Parathyroid adenoma (tissue), 2 donors: ENCODE measurements around the gene OR51E2.

Experiments
- H2AFZ ChIP-seq: fragments of 300-600 bp; sonication (generic); one replicate; pipeline ENCODE4 v1.7.0; 2017; ENCODE audit warnings: antibody characterized with exemption, mild to moderate bottlenecking
- H3K27ac ChIP-seq: fragments of 300-600 bp; sonication (generic); one replicate; pipeline ENCODE4 v1.7.0; 2017
- H3K27me3 ChIP-seq: fragments of 300-600 bp; sonication (generic); one replicate; pipeline ENCODE4 v1.7.0; 2017; ENCODE audit warnings: low read length; ENCODE audit not compliant: control insufficient read depth, insufficient read depth
- H3K36me3 ChIP-seq: fragments of 300-600 bp; sonication (generic); one replicate; pipeline ENCODE4 v1.7.0; 2017; ENCODE audit warnings: low read length; ENCODE audit not compliant: control insufficient read depth, insufficient read depth
- H3K4me1 ChIP-seq: fragments of 300-600 bp; sonication (generic); one replicate; pipeline ENCODE4 v1.7.0; 2017; ENCODE audit warnings: control low read depth
- H3K4me2 ChIP-seq: fragments of 300-600 bp; sonication (generic); one replicate; pipeline ENCODE4 v1.7.0; 2017; ENCODE audit warnings: low read length
- H3K4me3 ChIP-seq: fragments of 300-600 bp; sonication (generic); one replicate; pipeline ENCODE4 v1.7.0; 2017; ENCODE audit warnings: low read depth, low read length
- H3K79me2 ChIP-seq: fragments of 300-600 bp; sonication (generic); one replicate; pipeline ENCODE4 v1.7.0; 2017; ENCODE audit warnings: control low read depth
- H3K9ac ChIP-seq: fragments of 300-600 bp; sonication (generic); one replicate; pipeline ENCODE4 v1.7.0; 2017; ENCODE audit warnings: mild to moderate bottlenecking
- H3K9me3 ChIP-seq: fragments of 300-600 bp; sonication (generic); one replicate; pipeline ENCODE4 v1.7.0; 2017; ENCODE audit warnings: low read length; ENCODE audit not compliant: control insufficient read depth
- CTCF ChIP-seq: fragments of 300-600 bp; sonication (generic); IDR thresholded peaks from one replicate; pipeline ENCODE4 v1.7.0; 2017; ENCODE audit warnings: antibody characterized with exemption, mild to moderate bottlenecking
- donor health status: primary hyperparathyroidism.

Gene OR51E2

DNA sequence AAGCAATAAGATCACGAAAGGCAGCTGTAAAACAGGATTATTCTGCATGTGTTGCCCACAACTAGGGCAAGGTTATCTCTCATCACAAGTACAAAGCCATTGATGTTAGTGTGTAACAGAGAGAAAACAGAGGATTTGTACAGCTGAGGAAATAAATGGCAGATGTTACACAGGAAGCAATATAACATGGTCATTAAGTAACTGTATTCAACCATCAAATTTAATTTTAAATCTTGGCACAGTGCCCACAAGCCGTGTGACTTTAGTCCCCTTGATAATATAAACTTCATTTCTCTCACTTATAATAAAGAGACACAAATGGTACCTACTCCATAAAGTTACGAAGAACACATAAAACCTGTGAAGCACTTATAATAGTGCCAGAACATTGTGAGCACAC is 17.3 kb downstream of the OR51E2 start:
- Histone ChIP-seq H3K27me3 (no peaks in the 10 kb centered on the region), H3K79me2 (no peaks in the 10 kb centered on the region), H3K9ac (no peak overlapping the region), H3K4me2 (no peak overlapping the region), H2AFZ (no peak overlapping the region), H3K4me1 (no peaks in the 10 kb centered on the region), H3K4me3 (no peak overlapping the region), H3K27ac (no peak overlapping the region), H3K36me3 (no peaks in the 10 kb centered on the region), H3K9me3 (no peaks in the 10 kb centered on the region)
- TF ChIP-seq CTCF = no peak

DNA sequence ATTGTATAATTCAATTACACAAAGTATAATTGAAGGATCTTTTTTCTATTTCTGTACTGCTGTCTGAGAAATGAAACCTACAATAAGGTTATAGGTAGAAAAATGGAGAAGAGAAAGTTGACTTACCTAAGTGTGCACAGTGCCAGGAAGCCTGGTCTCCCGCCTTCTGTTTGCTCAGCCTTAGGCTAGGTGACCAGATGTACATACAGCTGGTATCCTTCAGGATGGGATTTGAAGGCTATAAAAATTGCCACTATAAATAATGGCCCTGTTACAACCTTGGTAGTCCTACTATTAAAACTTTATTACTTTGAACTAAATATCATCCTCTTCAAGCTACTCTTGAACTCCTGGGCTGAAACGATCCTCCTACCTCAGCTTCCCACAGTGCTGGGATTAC is 19.7 kb downstream of the OR51E2 start:
- Histone ChIP-seq H3K4me1 (no peaks in the 10 kb centered on the region), H2AFZ (no peak overlapping the region), H3K9me3 (no peaks in the 10 kb centered on the region), H3K4me3 (no peak overlapping the region), H3K9ac (no peak overlapping the region), H3K36me3 (no peaks in the 10 kb centered on the region), H3K27me3 (no peaks in the 10 kb centered on the region), H3K27ac (no peak overlapping the region), H3K79me2 (no peaks in the 10 kb centered on the region), H3K4me2 (no peak overlapping the region)
- TF ChIP-seq CTCF = no peak

DNA sequence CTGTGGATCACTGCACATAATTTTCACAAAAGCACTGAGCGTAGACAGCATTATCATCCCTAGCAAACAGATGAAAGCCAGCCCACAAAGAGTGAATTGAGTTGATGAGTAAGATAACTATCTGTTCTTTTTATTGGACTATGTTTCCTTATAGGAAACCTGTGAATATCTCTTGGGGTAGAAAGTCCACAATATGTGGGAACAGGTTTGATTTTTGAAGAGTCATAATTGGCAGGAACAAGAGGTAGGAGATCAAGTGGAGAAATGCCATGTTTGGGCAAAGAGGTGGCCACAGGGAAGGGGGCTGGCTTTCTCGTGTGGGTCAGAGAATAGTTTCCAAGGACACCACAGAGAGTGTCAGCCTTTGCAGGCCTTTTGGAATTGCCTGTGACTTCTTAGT is 23.9 kb downstream of the OR51E2 start:
- H3K4me2 ChIP-seq = no peak overlapping the region
- no peaks in the 10 kb centered on the region for H3K9me3 ChIP-seq
- H3K27ac ChIP-seq = no peak overlapping the region
- H3K4me3 ChIP-seq = no peak overlapping the region
- no peaks in the 10 kb centered on the region for H3K27me3 ChIP-seq
- no peaks in the 10 kb centered on the region for H3K36me3 ChIP-seq
- no peak overlapping the region for H3K9ac ChIP-seq
- no peak overlapping the region for H2AFZ ChIP-seq
- TF ChIP-seq CTCF = no peak
- no peaks in the 10 kb centered on the region for H3K79me2 ChIP-seq
- no peaks in the 10 kb centered on the region for H3K4me1 ChIP-seq

DNA sequence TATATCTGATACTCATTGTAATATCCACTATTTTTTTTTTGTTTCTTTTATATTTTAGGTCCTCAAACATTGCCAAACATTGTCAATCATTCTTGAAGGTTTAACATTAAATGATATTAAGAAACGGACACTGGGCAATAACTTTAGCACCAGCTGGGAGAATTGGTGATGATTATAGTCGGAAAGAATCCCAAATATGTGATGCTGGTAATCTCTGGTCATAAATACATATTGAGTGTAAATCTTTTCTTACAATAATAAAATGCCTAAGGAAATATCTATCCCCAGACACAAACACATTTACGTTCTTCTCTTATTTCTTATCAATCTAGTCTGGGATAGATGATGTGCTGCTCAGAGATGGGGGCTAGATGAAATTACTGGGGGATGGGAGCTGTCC is 25.2 kb downstream of the OR51E2 start:
- Histone ChIP-seq H3K4me1 (no peaks in the 10 kb centered on the region), H3K79me2 (no peaks in the 10 kb centered on the region)

More for the DNA sequence above, 25.2 kb downstream of the OR51E2 start:
- Histone ChIP-seq H3K4me3 (no peak overlapping the region), H2AFZ (no peak overlapping the region), H3K9me3 (no peaks in the 10 kb centered on the region), H3K4me2 (no peak overlapping the region), H3K9ac (no peak overlapping the region), H3K27me3 (no peaks in the 10 kb centered on the region), H3K36me3 (no peaks in the 10 kb centered on the region), H3K27ac (no peak overlapping the region)
- no peak for TF ChIP-seq CTCF
